Measurements from ENCODE around the gene CCDC201.

The CCDC201 gene

GRCh38 chr7:45893374-45893995 lies 20.6 kb upstream of the CCDC201 start:
- DNase-seq (ENCODE audit: low spot score) = no peak

DNA sequence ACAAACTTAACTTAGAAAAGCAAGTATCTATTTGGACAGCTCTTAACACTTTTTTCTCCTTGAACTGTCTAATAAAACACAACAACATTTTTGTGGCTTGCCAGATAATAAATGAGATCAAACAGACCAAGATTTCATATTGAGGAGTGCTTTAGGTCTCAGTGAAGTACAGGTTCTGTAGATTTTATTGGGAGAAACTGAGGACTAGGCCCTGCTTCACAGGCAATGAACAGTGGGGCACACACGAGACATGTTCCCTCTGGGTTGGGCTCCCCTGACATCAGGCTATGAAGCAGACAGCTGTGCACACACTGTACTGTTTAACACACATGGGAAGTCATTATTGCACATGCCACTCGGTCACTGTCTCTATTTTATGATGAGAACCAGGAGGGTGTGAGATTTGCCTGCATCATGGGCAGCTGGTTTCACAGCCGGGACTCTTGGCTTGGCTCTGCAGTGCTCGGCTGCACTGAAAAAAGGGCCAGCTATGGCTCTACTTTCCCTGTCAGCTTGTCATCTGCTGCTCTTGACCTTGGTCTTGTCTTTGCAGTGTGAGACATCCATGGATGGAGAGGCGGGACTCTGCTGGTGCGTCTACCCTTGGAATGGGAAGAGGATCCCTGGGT lies 19.6 kb upstream of the CCDC201 start:
- DNase-seq (ENCODE audit: low spot score) = no peak

GRCh38 chr7:45891462-45892402 lies 18.9 kb upstream of the CCDC201 start:
- DNase-seq (ENCODE audit: low spot score) = no peak

GRCh38 chr7:45890902-45891461 lies 18.1 kb upstream of the CCDC201 start:
- DNase-seq (ENCODE audit: low spot score) = peak; percentile 7

- DNase-seq (ENCODE audit: low spot score) = no peak
Measured at GRCh38 chr7:45890125-45890901, 17.4 kb upstream of the CCDC201 start.

DNA sequence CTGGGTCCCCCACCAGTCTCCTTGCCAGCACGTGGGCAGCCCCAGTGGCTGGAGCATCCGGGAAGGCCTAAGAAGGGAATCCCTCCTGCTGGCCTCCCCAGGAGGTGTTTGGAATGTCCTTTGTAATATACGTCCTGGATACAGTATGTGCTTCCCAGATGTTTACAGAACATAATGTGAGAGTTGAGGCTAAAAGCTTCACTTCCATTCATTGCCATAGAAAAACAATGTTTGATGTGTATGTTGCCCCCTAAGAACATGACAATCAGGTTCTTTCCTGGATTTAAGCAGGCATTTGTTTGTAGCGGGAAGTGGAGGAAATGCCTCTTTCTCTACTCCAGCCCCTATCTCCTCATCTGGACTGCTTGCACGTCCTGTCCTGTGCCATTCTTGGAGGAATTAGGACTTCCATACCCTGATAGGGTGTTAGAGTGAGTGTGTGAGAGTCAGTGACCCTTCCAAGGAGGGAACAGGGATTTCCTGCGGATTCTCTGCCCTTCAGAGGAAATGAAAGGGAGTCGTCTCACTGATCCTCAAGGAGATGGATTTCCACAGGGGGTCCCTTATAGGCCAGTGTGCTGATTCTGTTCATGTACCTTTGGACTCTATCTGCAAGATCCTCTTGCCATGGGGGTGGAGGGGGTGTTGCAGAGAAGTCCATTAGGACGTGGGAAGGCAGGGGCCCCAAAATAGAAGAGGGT lies 16.6 kb upstream of the CCDC201 start:
- no peak for DNase-seq (ENCODE audit: low spot score)

- DNase-seq (ENCODE audit: low spot score) = no peak
Measured at GRCh38 chr7:45888993-45889366, 16.1 kb upstream of the CCDC201 start.

GRCh38 chr7:45888185-45888992 lies 15.5 kb upstream of the CCDC201 start, which contains the start of gene IGFBP1:
TSS of gene IGFBP1 (plus strand) at chr7:45888488. CDS start at chr7:45888653, 165 bp downstream.
- DNase-seq (ENCODE audit: low spot score) = no peak

GRCh38 chr7:45886931-45887667 lies 14.2 kb upstream of the CCDC201 start:
- no peak for DNase-seq (ENCODE audit: low spot score)

DNA sequence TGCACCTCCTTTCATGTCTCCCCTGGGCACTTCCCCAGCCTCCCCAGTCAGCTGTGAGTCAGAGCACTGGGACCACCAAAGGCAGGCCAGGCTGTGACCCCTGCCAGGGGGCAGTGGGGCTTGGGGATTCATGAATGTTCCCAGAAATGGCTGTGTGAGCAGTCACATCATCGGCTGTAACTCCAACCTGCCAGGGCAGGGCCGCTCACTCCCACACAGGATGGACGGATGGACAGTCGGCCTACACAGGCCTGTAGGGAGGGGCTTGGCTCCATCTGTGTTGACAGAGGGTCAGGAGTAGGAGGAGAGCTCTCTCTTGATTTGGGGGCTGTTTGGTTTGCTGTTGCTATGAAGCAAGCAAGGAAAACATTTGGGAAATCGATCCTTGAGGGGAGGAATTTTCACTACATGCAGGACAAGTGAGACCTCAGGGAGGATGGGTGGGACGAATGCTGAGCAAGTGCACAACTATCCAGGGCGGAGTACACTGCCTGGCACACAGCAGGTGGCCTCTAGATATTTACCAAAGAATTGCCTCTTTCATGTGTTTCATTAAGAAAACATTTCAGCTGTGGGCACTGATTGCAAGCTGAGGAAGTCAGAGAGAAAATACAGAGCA lies 12.5 kb upstream of the CCDC201 start:
- DNase-seq (ENCODE audit: low spot score) = no peak

GRCh38 chr7:45884136-45884535 lies 11.3 kb upstream of the CCDC201 start:
- DNase-seq (ENCODE audit: low spot score) = no peak

- DNase-seq (ENCODE audit: low spot score) = no peak
Measured at GRCh38 chr7:45882465-45882810, 9.6 kb upstream of the CCDC201 start.

DNA sequence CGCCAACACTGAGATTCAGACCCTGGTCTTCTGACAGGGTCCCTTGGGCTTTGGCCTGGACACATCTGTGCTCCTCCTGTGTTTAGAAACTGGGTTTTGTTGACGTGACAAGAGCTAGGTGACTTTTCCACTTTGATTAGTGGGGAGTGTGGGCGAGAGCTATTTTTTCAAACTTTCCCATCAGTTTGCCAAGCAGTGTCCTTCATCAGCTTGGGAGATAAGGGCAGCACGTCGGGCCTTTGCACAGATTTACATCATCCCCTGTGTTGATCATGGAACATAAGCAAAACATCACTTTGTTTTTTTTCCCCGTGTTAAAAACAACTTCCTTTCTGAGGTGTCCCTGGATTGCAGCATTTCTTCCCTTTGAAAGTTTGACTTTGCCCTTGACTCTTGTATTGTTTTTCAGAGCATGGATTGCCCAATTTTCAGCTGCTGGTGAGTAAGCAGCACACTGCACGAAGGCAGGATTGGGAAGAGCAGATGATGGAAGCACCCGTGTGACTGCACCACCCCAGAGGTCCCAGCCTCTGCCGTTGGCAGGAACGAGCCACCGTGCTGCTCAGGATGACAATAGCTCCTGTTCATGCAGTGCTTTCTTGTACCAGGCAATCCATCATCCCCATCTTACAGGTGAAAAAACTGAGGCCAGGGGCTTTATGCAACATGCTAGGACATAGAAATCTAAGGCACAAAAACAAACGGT lies 9.0 kb upstream of the CCDC201 start:
- DNase-seq (ENCODE audit: low spot score) = no peak

DNA sequence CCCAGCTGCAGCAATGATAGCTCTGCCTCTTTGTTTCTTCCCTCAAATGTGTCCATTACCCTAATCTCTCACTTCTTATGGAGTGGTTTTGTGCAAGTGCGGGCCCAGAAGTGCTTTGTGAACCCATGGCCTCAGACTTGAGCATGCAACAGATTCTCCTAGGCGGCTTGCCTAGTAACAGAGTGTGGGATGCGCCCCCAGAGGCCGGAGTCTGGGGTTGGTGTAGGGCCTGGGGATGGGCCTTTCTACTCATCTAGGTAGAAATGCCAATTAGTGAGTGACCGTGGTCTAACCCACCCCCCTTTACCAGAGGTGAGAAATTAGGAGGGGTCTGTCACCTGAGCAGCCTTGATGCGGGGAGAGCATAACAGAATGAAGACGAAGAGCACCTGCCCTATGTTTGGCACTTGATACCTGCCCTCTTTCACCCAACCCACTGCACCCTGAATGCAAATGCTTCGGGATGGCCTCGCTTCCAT lies 8.4 kb upstream of the CCDC201 start:
- DNase-seq (ENCODE audit: low spot score) = no peak

GRCh38 chr7:45880433-45880860 lies 7.6 kb upstream of the CCDC201 start:
- DNase-seq (ENCODE audit: low spot score) = no peak

DNA sequence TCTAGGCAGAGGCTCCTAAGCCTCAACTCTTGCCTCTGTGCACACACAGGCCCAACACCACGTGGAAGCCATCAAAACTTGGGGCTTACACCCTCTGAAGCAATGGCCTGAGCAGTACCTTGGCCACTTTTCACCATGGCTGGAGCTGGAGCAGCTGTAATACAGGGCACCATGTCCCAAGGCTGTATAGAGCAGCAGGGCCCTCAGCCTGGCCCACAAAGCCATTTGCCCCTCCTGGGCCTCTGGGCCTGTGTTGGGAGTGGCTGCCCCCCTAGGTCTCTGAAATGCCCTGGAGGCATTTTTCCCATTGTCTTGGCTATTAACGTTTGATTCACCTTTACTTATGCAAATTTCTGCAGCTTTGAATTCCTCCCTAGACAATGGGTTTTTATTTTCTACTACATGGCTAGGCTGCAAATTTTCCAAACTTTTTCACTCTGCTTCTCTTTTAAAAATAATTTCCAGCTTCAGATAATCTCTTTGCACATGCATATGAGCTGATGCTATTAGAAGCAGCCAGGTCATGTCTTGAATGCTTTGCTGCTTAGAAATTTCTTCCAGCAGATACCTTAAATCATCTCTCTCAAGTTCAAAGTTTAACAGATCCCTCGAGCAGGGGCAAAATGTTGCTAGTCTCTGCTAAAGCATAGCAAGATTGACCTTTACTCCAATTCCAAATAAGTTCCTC lies 5.7 kb upstream of the CCDC201 start:
- DNase-seq (ENCODE audit: low spot score) = no peak

GRCh38 chr7:45876519-45876918 lies 3.6 kb upstream of the CCDC201 start:
- DNase-seq (ENCODE audit: low spot score) = no peak

All from hematopoietic multipotent progenitor cell treated with erythropoietin and hydrocortisone succinate and interleukin-3 and kit ligand, for 15 days (in vitro differentiated cells).